Calu3 (cell line): ENCODE data around the gene ARHGAP4. TPM values are rescaled to one million over a fixed set of nuclear protein-coding genes. Genes with fewer than 3 reads are reported as not detected.

Experiments used
- BruUV-seq: library from RNA; stranded (reverse); fragments of 400-500 nt; replicated peaks from 2 replicates; lab custom pipeline; 2021; lab: Mats Ljungman, UMichigan
- CTCF ChIA-PET: fragments of 300-600 bp; sonication (Branson Sonifier 250); formaldehyde crosslinking; loops from one replicate; lab custom pipeline; 2022; ENCODE audit warnings: antibody characterized with exemption; lab: Charles Lee
- DNase-seq: peaks from one replicate; pipeline ENCODE4 v3.0.0; 2022
- H3K27ac Mint-ChIP-seq: one replicate; pipeline ENCODE4 v1.8.0; 2022; ENCODE audit warnings: mixed read lengths; ENCODE audit not compliant: unreplicated experiment
- H3K27me3 Mint-ChIP-seq: one replicate; pipeline ENCODE4 v1.8.0; 2022; ENCODE audit warnings: mixed read lengths; ENCODE audit not compliant: unreplicated experiment
- H3K36me3 Mint-ChIP-seq: one replicate; pipeline ENCODE4 v1.8.0; 2022; ENCODE audit warnings: mild to moderate bottlenecking, moderate library complexity, mixed read lengths; ENCODE audit not compliant: insufficient read depth, unreplicated experiment
- H3K4me1 Mint-ChIP-seq: one replicate; pipeline ENCODE4 v1.8.0; 2022; ENCODE audit warnings: mild to moderate bottlenecking, low read depth, mixed read lengths; ENCODE audit not compliant: unreplicated experiment
- H3K4me3 Mint-ChIP-seq: one replicate; pipeline ENCODE4 v1.8.0; 2022; ENCODE audit warnings: mild to moderate bottlenecking, low read depth, moderate library complexity, mixed read lengths; ENCODE audit not compliant: unreplicated experiment
- H3K9me3 Mint-ChIP-seq: one replicate; pipeline ENCODE4 v1.8.0; 2022; ENCODE audit warnings: low read depth, mixed read lengths; ENCODE audit not compliant: unreplicated experiment
- CTCF ChIP-seq: fragments of 200-600 bp; IDR thresholded peaks from one replicate; pipeline ENCODE4 v1.8.0; 2022; ENCODE audit warnings: antibody characterized with exemption; ENCODE audit not compliant: unreplicated experiment
- intact Hi-C: fragments of 100-400 bp; cut with micrococcal nuclease; formaldehyde crosslinking; loops from one replicate; pipeline ENCODE4 v1.10.0; 2022; ENCODE audit not compliant: unreplicated experiment
- total RNA-seq: library from RNA; stranded (reverse); gene quantifications from 2 replicates; pipeline ENCODE4 v1.2.3, GENCODE V29; 2022

The ARHGAP4 gene
- total RNA-seq, 1 experiment from 2014 or later: 3.8 TPM

- intact Hi-C loops: no loop called here
- no peak for TF ChIP-seq CTCF
- Mint-ChIP-seq H3K4me3 (no peak overlapping the region), H3K9me3 (no peaks in the 10 kb centered on the region), H3K4me1 (no peaks in the 10 kb centered on the region), H3K36me3 (peaks cover 51% of the 10 kb centered on the region), H3K27me3 (no peaks in the 10 kb centered on the region), H3K27ac (no peak overlapping the region)
- CTCF ChIA-PET: no interaction called here
- DNase-seq: no peak
- TSS peak; percentile 21 for BruUV-seq
Measured at GRCh38 chrX:153954558-153955227, 28.6 kb upstream of the ARHGAP4 start.

DNA sequence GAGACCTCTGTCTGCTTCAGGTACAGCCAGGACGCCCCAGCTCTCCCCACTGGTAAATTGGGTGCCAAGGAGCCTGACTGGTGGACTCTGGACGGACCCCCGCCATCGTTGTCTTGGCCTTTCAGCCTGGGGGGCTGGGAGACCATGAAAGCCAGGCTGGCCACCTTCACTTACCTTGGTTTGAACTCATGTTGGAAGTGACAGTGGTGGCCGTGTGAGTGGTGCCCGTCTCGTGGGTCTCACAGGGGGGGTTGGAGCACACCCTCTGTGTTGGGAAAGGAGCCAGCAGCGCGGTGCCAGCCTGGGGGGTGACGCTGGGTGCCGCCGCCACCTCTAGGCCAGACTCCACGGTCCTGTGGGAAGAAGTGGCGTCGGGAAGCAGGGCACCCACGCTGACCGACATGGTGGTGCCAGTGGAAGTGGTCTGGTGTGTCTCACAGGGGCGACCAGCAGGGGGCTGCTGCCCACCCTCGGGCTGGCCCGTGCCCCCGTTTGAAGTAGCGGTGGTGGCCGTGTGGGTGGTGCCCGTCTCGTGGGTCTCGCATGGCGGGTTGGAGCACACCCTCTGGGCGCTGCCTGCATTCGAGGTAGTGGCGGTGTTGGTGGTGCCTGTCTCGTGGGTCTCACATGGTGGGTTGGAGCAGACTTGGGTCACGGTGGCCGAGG, 28.0 kb upstream of the ARHGAP4 start:
- intact Hi-C loops: no loop called here
- peaks cover 48% of the 10 kb centered on the region for H3K36me3 Mint-ChIP-seq
- CTCF ChIA-PET: no interaction called here
- DNase-seq: no peak
- H3K27ac Mint-ChIP-seq: no peak overlapping the region
- BruUV-seq: no TSS peak
- no peaks in the 10 kb centered on the region for H3K4me1 Mint-ChIP-seq
- TF ChIP-seq CTCF: no peak
- H3K9me3 Mint-ChIP-seq: no peaks in the 10 kb centered on the region
- no peaks in the 10 kb centered on the region for H3K27me3 Mint-ChIP-seq
- no peak overlapping the region for H3K4me3 Mint-ChIP-seq

GRCh38 chrX:153953342-153953830, 27.3 kb upstream of the ARHGAP4 start:
- no peaks in the 10 kb centered on the region for H3K27me3 Mint-ChIP-seq
- peak overlapping the region; percentile 47 for H3K27ac Mint-ChIP-seq
- H3K36me3 Mint-ChIP-seq: peaks cover 51% of the 10 kb centered on the region
- CTCF ChIA-PET: no interaction called here
- peak; percentile 97 for TF ChIP-seq CTCF
- no peak overlapping the region for H3K4me3 Mint-ChIP-seq
- no TSS peak for BruUV-seq
- H3K4me1 Mint-ChIP-seq: no peaks in the 10 kb centered on the region
- intact Hi-C loops: no loop called here
- DNase-seq: peak; percentile 73
- H3K9me3 Mint-ChIP-seq: no peaks in the 10 kb centered on the region

- H3K9me3 Mint-ChIP-seq: no peaks in the 10 kb centered on the region
- peaks cover 51% of the 10 kb centered on the region for H3K36me3 Mint-ChIP-seq
- no peaks in the 10 kb centered on the region for H3K4me1 Mint-ChIP-seq
- no TSS peak for BruUV-seq
- no peak overlapping the region for H3K27ac Mint-ChIP-seq
- TF ChIP-seq CTCF: no peak
- CTCF ChIA-PET: no interaction called here
- H3K4me3 Mint-ChIP-seq: no peak overlapping the region
- DNase-seq: no peak
- no peaks in the 10 kb centered on the region for H3K27me3 Mint-ChIP-seq
- intact Hi-C loops: no loop called here
Measured at GRCh38 chrX:153952373-153953026, 26.4 kb upstream of the ARHGAP4 start.
